Right lobe of liver (tissue), 6 donors: Measurements from ENCODE around the gene RUVBL1. TPM values are rescaled to one million over a fixed set of nuclear protein-coding genes. Genes with fewer than 3 reads are reported as not detected.

Experiments
- ATAC-seq, 4 donors: fragments of 200-7000 bp; cut with Tn5 transposase; one replicate each; pipeline ENCODE4 v1.9.1; 2020; ENCODE audit warnings: mild to moderate bottlenecking in 4 of 4, moderate library complexity in 4 of 4
- DNase-seq, 3 donors: peaks; one replicate each; pipeline ENCODE4 v3.0.0-alpha.2; 2020
- H3K27ac ChIP-seq, 3 donors: fragments of 200-600 bp; one replicate each; pipeline ENCODE4 v1.8.0; 2022
- H3K27me3 ChIP-seq, 2 donors: fragments of 200-600 bp; one replicate each; pipeline ENCODE4 v1.8.0; 2022
- H3K36me3 ChIP-seq, 4 donors: fragments of 200-600 bp; sonication (generic) in 1 of 4; one replicate each; pipeline versions ENCODE4 v1.5.1 to v1.8.0; 2017 to 2022; ENCODE audit warnings: control low read depth in 1 of 4
- H3K4me1 ChIP-seq, 4 donors: fragments of 200-600 bp; sonication (generic) in 1 of 4; one replicate each; pipeline versions ENCODE4 v1.5.1 to v1.8.0; 2017 to 2022; ENCODE audit warnings: control low read depth in 1 of 4
- H3K4me3 ChIP-seq, 3 donors: fragments of 200-600 bp; one replicate each; pipeline ENCODE4 v1.8.0; 2022
- H3K9me3 ChIP-seq, 4 donors: fragments of 200-600 bp; sonication (generic) in 1 of 4; one replicate each; pipeline versions ENCODE4 v1.5.1 to v1.8.0; 2017 to 2022; ENCODE audit warnings: control low read depth in 1 of 4
- CTCF ChIP-seq, 4 donors: fragments of 200-600 bp in 3 of 4; fragments of 450-650 bp in 1 of 4; IDR thresholded peaks; one replicate each; pipeline versions ENCODE4 v1.5.1 to v1.8.0; 2016 to 2022; ENCODE audit warnings: antibody characterized with exemption in 4 of 4, mild to moderate bottlenecking in 2 of 4
- POLR2A ChIP-seq: fragments of 450-650 bp; IDR thresholded peaks from one replicate; pipeline ENCODE4 v1.6.1; 2017; ENCODE audit warnings: antibody characterized with exemption, mild to moderate bottlenecking
- whole genome bisulfite sequencing: methylation state at CpG from one replicate; pipeline ENCODE4 v1.1.6; 2018; ENCODE audit warnings: low coverage, low lambda C conversion rate; ENCODE audit not compliant: insufficient coverage; ENCODE audit errors: missing lambda C conversion rate; 5-methylcytosine and 5-hydroxymethylcytosine counted together
- intact Hi-C, 2 donors: fragments of 100-400 bp; cut with DNase I; formaldehyde crosslinking; loops; one replicate each; pipeline versions ENCODE4 v1.11.2 to v1.14.1; 2022
- total RNA-seq, 6 experiments: library from RNA; depleted of rRNA in 2 of 6; stranded (reverse); fragments of >200 nt in 2 of 6; fragmentation: NEBNext Ultra II Directional in 3 of 6; extraction: Animal tissue kit (Norgen Biotek cat#: 25700) in 3 of 6; gene quantifications; one replicate each; pipeline versions ENCODE4 v1.1.0 to v1.2.4, GENCODE V29; 2016 to 2023
- donor health status: DM: no; HTN: yes; CAD: no.
- donor health status: DM: no; HTN: no; CAD: no.
- donor health status: DM: no; HTN: no; CAD: no.
- donor health status: DM: no; HTN: yes; CAD: no.
- donor health status: DM: no; HTN: yes; CAD: no.

RUVBL1 gene
- total RNA-seq, 6 experiments from 2014 or later: 8.6 to 20.3 (median 12.9) TPM

- ATAC-seq (peak; percentile 85 to 92 (median 89)), DNase-seq (peak; percentile 91 to 93 (median 91))
- Histone ChIP-seq H3K36me3 (peaks cover under 1 to 14% (median 3%) of the 10 kb centered on the region in 4 donors), H3K9me3 (no peaks in the 10 kb centered on the region), H3K27me3 (no peaks in the 10 kb centered on the region), H3K4me1 (peaks cover 0 to 50% (median 23%) of the 10 kb centered on the region in 4 donors), H3K27ac (peak overlapping the region; percentile 6 to 38 (median 32)), H3K4me3 (peak overlapping the region; percentile 39 to 45 (median 40))
- intact Hi-C loops: loop anchor here in 1 of 2 donors (10.0 kb wide), 1 partner anchor 419 kb away; the partner anchor contains the start of gene GATA2
- TF ChIP-seq CTCF (IDR thresholded peaks at IDR 0.05): peak; percentile 95 to 100 (median 99)
- peak; percentile 6 for TF ChIP-seq POLR2A
- 12% methylated on average over 26 of the region's 78 CpGs for WGBS
Measured at GRCh38 chr3:128075522-128076482, 47.8 kb downstream of the RUVBL1 start.

- H3K4me1 ChIP-seq: peaks cover 0 to 42% (median 18%) of the 10 kb centered on the region in 4 donors
- peak overlapping the region in 1 of 3 donors; percentile 40 for H3K4me3 ChIP-seq
- 18% methylated on average over 5 of the region's 7 CpGs for WGBS
- no peaks in the 10 kb centered on the region for H3K27me3 ChIP-seq
- TF ChIP-seq POLR2A (no peak), CTCF (IDR thresholded peaks at IDR 0.05) (no peak)
- DNase-seq: no peak
- no peaks in the 10 kb centered on the region for H3K9me3 ChIP-seq
- peaks cover 5 to 22% (median 9%) of the 10 kb centered on the region in 4 donors for H3K36me3 ChIP-seq
- ATAC-seq: peak in 3 of 4 donors; percentile 4 to 34 (median 10)
- no peak overlapping the region for H3K27ac ChIP-seq
- intact Hi-C loops: loop anchor here in 1 of 2 donors (10.0 kb wide), 1 partner anchor 420 kb away; the partner anchor contains the start of gene GATA2
Measured at GRCh38 chr3:128074851-128075521, 48.6 kb downstream of the RUVBL1 start.

- TF ChIP-seq CTCF (IDR thresholded peaks at IDR 0.05): no peak
- TF ChIP-seq POLR2A: no peak
- DNase-seq: no peak
- WGBS: 55% methylated on average over 2 of the region's 2 CpGs
- H3K27me3 ChIP-seq: no peaks in the 10 kb centered on the region
- H3K4me3 ChIP-seq: no peak overlapping the region
- H3K27ac ChIP-seq: no peak overlapping the region
- peaks cover 0 to 41% (median 17%) of the 10 kb centered on the region in 4 donors for H3K4me1 ChIP-seq
- intact Hi-C loops: loop anchor here in 1 of 2 donors (10.0 kb wide), 1 partner anchor 421 kb away; the partner anchor contains the start of gene GATA2
- no peaks in the 10 kb centered on the region for H3K9me3 ChIP-seq
- ATAC-seq: no peak
- H3K36me3 ChIP-seq: peaks cover 11 to 34% (median 18%) of the 10 kb centered on the region in 4 donors
Measured at GRCh38 chr3:128073807-128074206, 49.8 kb downstream of the RUVBL1 start.

- Histone ChIP-seq H3K27me3 (no peaks in the 10 kb centered on the region), H3K36me3 (peaks cover 11 to 39% (median 24%) of the 10 kb centered on the region in 4 donors), H3K4me3 (no peak overlapping the region), H3K27ac (peak overlapping the region in 1 of 3 donors; percentile 51), H3K9me3 (no peaks in the 10 kb centered on the region), H3K4me1 (peaks cover 0 to 47% (median 20%) of the 10 kb centered on the region in 4 donors)
- 67% methylated on average over 2 of the region's 6 CpGs for WGBS
- no peak for TF ChIP-seq POLR2A
- TF ChIP-seq CTCF (IDR thresholded peaks at IDR 0.05): no peak
- no peak for DNase-seq
- ATAC-seq: no peak
- intact Hi-C loops: loop anchor here in 1 of 2 donors (10.0 kb wide), 1 partner anchor 422 kb away; the partner anchor contains the start of gene GATA2
Measured at GRCh38 chr3:128073185-128073725, 50.4 kb downstream of the RUVBL1 start.
